HUES6 (cell line): ENCODE results near the gene SPATA20.
A peak's percentile ranks its signal among the peaks of the same experiment; 100 is the strongest.

Experiments used
- H3K27ac ChIP-seq: 2 replicates; pipeline ENCODE4 v1.7.0; 2013; ENCODE audit warnings: low read depth, mild to moderate bottlenecking, low read length, inconsistent platforms
- H3K27me3 ChIP-seq: 2 replicates; pipeline ENCODE4 v1.6.1; 2013; ENCODE audit warnings: low read length; ENCODE audit not compliant: control insufficient read depth, insufficient read depth
- H3K36me3 ChIP-seq: 2 replicates; pipeline ENCODE4 v1.6.1; 2013; ENCODE audit warnings: low read length; ENCODE audit not compliant: control insufficient read depth, insufficient read depth
- H3K4me1 ChIP-seq: 2 replicates; pipeline ENCODE4 v1.6.1; 2013; ENCODE audit warnings: low read length; ENCODE audit not compliant: control insufficient read depth, insufficient read depth
- H3K4me3 ChIP-seq: 2 replicates; pipeline ENCODE4 v1.5.1; 2013; ENCODE audit warnings: low read depth, low read length
- H3K9ac ChIP-seq: one replicate; pipeline ENCODE4 v1.6.1; 2013; ENCODE audit warnings: mild to moderate bottlenecking, low read length
- H3K9me3 ChIP-seq: 2 replicates; pipeline ENCODE4 v1.6.1; 2013; ENCODE audit warnings: low read depth, low read length; ENCODE audit not compliant: control insufficient read depth, insufficient read depth

SPATA20 gene

GRCh38 chr17:50551433-50551815 lies 4.5 kb downstream of the SPATA20 start:
- Histone ChIP-seq H3K4me3 (no peak overlapping the region), H3K36me3 (no peaks in the 10 kb centered on the region), H3K9ac (no peak overlapping the region), H3K4me1 (peaks cover 8% of the 10 kb centered on the region), H3K9me3 (no peaks in the 10 kb centered on the region), H3K27me3 (no peaks in the 10 kb centered on the region), H3K27ac (no peak overlapping the region)

- peaks cover 4% of the 10 kb centered on the region for H3K27me3 ChIP-seq
- no peak overlapping the region for H3K9ac ChIP-seq
- no peak overlapping the region for H3K27ac ChIP-seq
- H3K9me3 ChIP-seq: no peaks in the 10 kb centered on the region
- no peak overlapping the region for H3K4me3 ChIP-seq
- no peaks in the 10 kb centered on the region for H3K36me3 ChIP-seq
- peaks cover 5% of the 10 kb centered on the region for H3K4me1 ChIP-seq
Measured at GRCh38 chr17:50551884-50552283, 4.9 kb downstream of the SPATA20 start.

GRCh38 chr17:50554201-50554600 lies 7.2 kb downstream of the SPATA20 start:
- Histone ChIP-seq H3K36me3 (no peaks in the 10 kb centered on the region), H3K4me1 (peaks cover 9% of the 10 kb centered on the region; the same call in 1 of the 2 replicates), H3K4me3 (no peak overlapping the region), H3K9me3 (no peaks in the 10 kb centered on the region), H3K27me3 (peaks cover 27% of the 10 kb centered on the region), H3K9ac (no peak overlapping the region), H3K27ac (no peak overlapping the region)

GRCh38 chr17:50556803-50557202 lies 9.8 kb downstream of the SPATA20 start:
- Histone ChIP-seq H3K9me3 (no peaks in the 10 kb centered on the region), H3K27ac (no peak overlapping the region), H3K4me3 (no peak overlapping the region), H3K36me3 (no peaks in the 10 kb centered on the region), H3K4me1 (peaks cover 14% of the 10 kb centered on the region; the same call in 1 of the 2 replicates), H3K9ac (no peak overlapping the region), H3K27me3 (peaks cover 42% of the 10 kb centered on the region)

- Histone ChIP-seq H3K36me3 (no peaks in the 10 kb centered on the region), H3K9ac (no peak overlapping the region), H3K4me1 (peaks cover 19% of the 10 kb centered on the region), H3K9me3 (no peaks in the 10 kb centered on the region), H3K27me3 (peaks cover 50% of the 10 kb centered on the region), H3K4me3 (no peak overlapping the region), H3K27ac (no peak overlapping the region)
Measured at GRCh38 chr17:50557630-50558029, 10.7 kb downstream of the SPATA20 start.

- Histone ChIP-seq H3K9me3 (no peaks in the 10 kb centered on the region), H3K36me3 (no peaks in the 10 kb centered on the region), H3K9ac (no peak overlapping the region), H3K4me3 (no peak overlapping the region), H3K4me1 (peaks cover 24% of the 10 kb centered on the region), H3K27ac (no peak overlapping the region), H3K27me3 (peaks cover 55% of the 10 kb centered on the region)
Measured at GRCh38 chr17:50558091-50558490, 11.1 kb downstream of the SPATA20 start.

- Histone ChIP-seq H3K27me3 (peaks cover 60% of the 10 kb centered on the region), H3K4me3 (peak overlapping the region; percentile 75), H3K9me3 (no peaks in the 10 kb centered on the region), H3K4me1 (peaks cover 25% of the 10 kb centered on the region), H3K27ac (no peak overlapping the region), H3K9ac (no peak overlapping the region), H3K36me3 (no peaks in the 10 kb centered on the region)
Measured at GRCh38 chr17:50558581-50558940, 11.6 kb downstream of the SPATA20 start.

- Histone ChIP-seq H3K4me1 (peaks cover 28% of the 10 kb centered on the region), H3K36me3 (no peaks in the 10 kb centered on the region), H3K27ac (no peak overlapping the region), H3K9me3 (no peaks in the 10 kb centered on the region), H3K4me3 (peak overlapping the region; percentile 75), H3K9ac (no peak overlapping the region), H3K27me3 (peaks cover 65% of the 10 kb centered on the region)
Measured at GRCh38 chr17:50558941-50559614, 12.1 kb downstream of the SPATA20 start.

GRCh38 chr17:50559674-50560184 lies 12.8 kb downstream of the SPATA20 start:
- H3K4me1 ChIP-seq: peaks cover 33% of the 10 kb centered on the region
- no peak overlapping the region for H3K27ac ChIP-seq
- no peaks in the 10 kb centered on the region for H3K9me3 ChIP-seq
- H3K4me3 ChIP-seq: peak overlapping the region; percentile 75
- no peaks in the 10 kb centered on the region for H3K36me3 ChIP-seq
- H3K9ac ChIP-seq: no peak overlapping the region
- H3K27me3 ChIP-seq: peaks cover 71% of the 10 kb centered on the region

GRCh38 chr17:50560185-50560824 lies 13.3 kb downstream of the SPATA20 start, which contains the start of gene CACNA1G:
Gene CACNA1G, plus strand, starts transcription at chr17:50560715. Its CDS starts 745 bp downstream, at chr17:50561460.
- Histone ChIP-seq H3K9ac (no peak within 1 kb of the TSS), H3K27ac (no peak within 1 kb of the TSS)

More at GRCh38 chr17:50560185-50560824, 13.3 kb downstream of the SPATA20 start, which contains the start of gene CACNA1G:
- H3K36me3 ChIP-seq: no peaks in the 10 kb centered on the region
- H3K27me3 ChIP-seq: peaks cover 77% of the 10 kb centered on the region
- H3K4me1 ChIP-seq: peaks cover 37% of the 10 kb centered on the region
- H3K9me3 ChIP-seq: no peaks in the 10 kb centered on the region
- peak within 1 kb of the TSS; percentile 75 for H3K4me3 ChIP-seq
